OCI-LY1 (cell line): Measurements from ENCODE around the gene ARR3.
"Not testable (repeated sequence)": the region's sequence is repeated elsewhere in the genome, so short reads cannot be mapped to it uniquely, and the experiment has no call there.

Experiments
- H2AFZ ChIP-seq: fragments of 200-600 bp; sonication (generic), shearing (Covaris generic); 2 replicates; pipeline ENCODE4 v1.6.0; 2014; ENCODE audit warnings: antibody characterized with exemption, mild to moderate bottlenecking, low read length
- H3F3A ChIP-seq: fragments of 200-600 bp; sonication (generic), shearing (Covaris generic); 2 replicates; pipeline ENCODE4 v1.6.0; 2014; ENCODE audit warnings: mild to moderate bottlenecking, antibody characterized with exemption, low read length, moderate library complexity; ENCODE audit not compliant: insufficient read depth
- H3K27ac ChIP-seq: fragments of 200-600 bp; sonication (generic); 2 replicates; pipeline ENCODE4 v1.5.1; 2014; ENCODE audit warnings: low read length, mixed run types, mild to moderate bottlenecking, low read depth; ENCODE audit not compliant: poor library complexity, severe bottlenecking
- H3K27me3 ChIP-seq: fragments of 200-600 bp; sonication (generic); 2 replicates; pipeline ENCODE4 v1.6.0; 2014; ENCODE audit warnings: antibody characterized with exemption, mild to moderate bottlenecking, low read length, moderate library complexity; ENCODE audit not compliant: insufficient read depth
- H3K36me3 ChIP-seq: fragments of 200-600 bp; sonication (generic); 2 replicates; pipeline ENCODE4 v1.6.1; 2014; ENCODE audit warnings: mild to moderate bottlenecking, antibody characterized with exemption, low read length, moderate library complexity, mixed read lengths; ENCODE audit not compliant: insufficient read depth
- H3K4me1 ChIP-seq: fragments of 200-600 bp; sonication (generic); 2 replicates; pipeline ENCODE4 v1.5.1; 2014; ENCODE audit warnings: mild to moderate bottlenecking, low read length, moderate library complexity; ENCODE audit not compliant: insufficient read depth, severe bottlenecking
- H3K4me2 ChIP-seq: fragments of 200-600 bp; sonication (generic), shearing (Covaris generic); 2 replicates; pipeline ENCODE4 v1.6.1; 2014; ENCODE audit warnings: low read length
- H3K4me3 ChIP-seq: fragments of 200-600 bp; sonication (generic); 2 replicates; pipeline ENCODE4 v1.5.1; 2014; ENCODE audit warnings: low read length, low read depth, mild to moderate bottlenecking, mixed read lengths; ENCODE audit not compliant: poor library complexity, severe bottlenecking
- H3K79me2 ChIP-seq: fragments of 200-600 bp; shearing (Covaris generic); 2 replicates; pipeline ENCODE4 v1.6.1; 2016; ENCODE audit warnings: mixed run types, low read length, mixed read lengths; ENCODE audit not compliant: insufficient read depth
- H3K9ac ChIP-seq: fragments of 200-600 bp; sonication (generic), shearing (Covaris generic); 2 replicates; pipeline ENCODE4 v1.6.1; 2014; ENCODE audit warnings: mild to moderate bottlenecking, low read length, mixed read lengths
- H3K9me2 ChIP-seq: fragments of 200-600 bp; sonication (generic), shearing (Covaris generic); 2 replicates; pipeline ENCODE4 v1.6.1; 2014; ENCODE audit warnings: low read depth, mild to moderate bottlenecking, low read length, mixed read lengths
- H3K9me3 ChIP-seq: fragments of 200-600 bp; shearing (Covaris generic); 2 replicates; pipeline ENCODE4 v1.6.1; 2014; ENCODE audit warnings: low read length, mixed read lengths
- H4K20me1 ChIP-seq: fragments of 200-600 bp; sonication (generic), shearing (Covaris generic); 2 replicates; pipeline ENCODE4 v1.6.0; 2016; ENCODE audit warnings: mild to moderate bottlenecking, low read length; ENCODE audit not compliant: insufficient read depth
- EZH2 ChIP-seq: fragments of 200-600 bp; sonication (generic), shearing (Covaris generic); IDR thresholded peaks from 2 replicates; pipeline ENCODE4 v1.8.0; 2017; ENCODE audit warnings: borderline replicate concordance, mixed run types, mild to moderate bottlenecking, antibody characterized with exemption, low read length, moderate library complexity, mixed read lengths
- TF ChIP-seq, protein P1 (sequence below): fragments of 200-600 bp; sonication (generic), shearing (Covaris generic); IDR thresholded peaks from 2 replicates; pipeline ENCODE4 v1.5.1; 2017; ENCODE audit warnings: mild to moderate bottlenecking, antibody characterized with exemption, low read length, moderate library complexity, mixed read lengths

Gene ARR3

DNA sequence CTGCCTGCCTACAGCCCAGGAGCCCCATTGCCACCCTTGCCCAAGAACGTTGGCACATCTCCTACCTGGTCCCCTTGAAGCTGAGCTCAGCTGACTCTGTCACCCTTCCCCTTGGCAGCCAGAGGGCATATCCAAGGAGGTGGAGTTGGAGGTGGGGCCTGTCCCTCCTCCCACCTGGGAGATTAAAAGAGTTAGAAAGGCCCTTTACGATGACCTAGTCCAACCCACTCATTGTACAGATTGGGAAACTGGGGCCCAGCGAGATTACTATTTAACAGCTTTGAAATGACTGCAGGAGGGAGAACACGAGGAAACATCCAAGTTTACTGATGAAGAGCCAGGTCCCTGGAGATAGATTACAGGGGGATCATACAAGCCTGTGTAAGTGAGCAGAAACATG, 8.0 kb upstream of the ARR3 start, which contains the start of gene P2RY4:
Gene P2RY4 (minus strand): TSS at position 101 of the 400 bp plus-strand sequence. CDS start 580 bp downstream, outside the sequence.
- Histone ChIP-seq H3K9me3 (no peaks in the 10 kb centered on the region), H3K27ac (no peak within 1 kb of the TSS), H3K4me1 (no peaks in the 10 kb centered on the region), H3K9me2 (no peaks in the 10 kb centered on the region), H3F3A (no peaks in the 10 kb centered on the region), H3K4me2 (no peak within 1 kb of the TSS), H3K4me3 (no peak within 1 kb of the TSS), H2AFZ (no peak within 1 kb of the TSS), H4K20me1 (no peaks in the 10 kb centered on the region), H3K79me2 (no peaks in the 10 kb centered on the region), H3K36me3 (no peaks in the 10 kb centered on the region), H3K27me3 (no peaks in the 10 kb centered on the region), H3K9ac (no peak within 1 kb of the TSS)
- TF ChIP-seq EZH2 = no peak
- TF ChIP-seq, protein P1, sequence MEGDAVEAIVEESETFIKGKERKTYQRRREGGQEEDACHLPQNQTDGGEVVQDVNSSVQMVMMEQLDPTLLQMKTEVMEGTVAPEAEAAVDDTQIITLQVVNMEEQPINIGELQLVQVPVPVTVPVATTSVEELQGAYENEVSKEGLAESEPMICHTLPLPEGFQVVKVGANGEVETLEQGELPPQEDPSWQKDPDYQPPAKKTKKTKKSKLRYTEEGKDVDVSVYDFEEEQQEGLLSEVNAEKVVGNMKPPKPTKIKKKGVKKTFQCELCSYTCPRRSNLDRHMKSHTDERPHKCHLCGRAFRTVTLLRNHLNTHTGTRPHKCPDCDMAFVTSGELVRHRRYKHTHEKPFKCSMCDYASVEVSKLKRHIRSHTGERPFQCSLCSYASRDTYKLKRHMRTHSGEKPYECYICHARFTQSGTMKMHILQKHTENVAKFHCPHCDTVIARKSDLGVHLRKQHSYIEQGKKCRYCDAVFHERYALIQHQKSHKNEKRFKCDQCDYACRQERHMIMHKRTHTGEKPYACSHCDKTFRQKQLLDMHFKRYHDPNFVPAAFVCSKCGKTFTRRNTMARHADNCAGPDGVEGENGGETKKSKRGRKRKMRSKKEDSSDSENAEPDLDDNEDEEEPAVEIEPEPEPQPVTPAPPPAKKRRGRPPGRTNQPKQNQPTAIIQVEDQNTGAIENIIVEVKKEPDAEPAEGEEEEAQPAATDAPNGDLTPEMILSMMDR = no peak

DNA sequence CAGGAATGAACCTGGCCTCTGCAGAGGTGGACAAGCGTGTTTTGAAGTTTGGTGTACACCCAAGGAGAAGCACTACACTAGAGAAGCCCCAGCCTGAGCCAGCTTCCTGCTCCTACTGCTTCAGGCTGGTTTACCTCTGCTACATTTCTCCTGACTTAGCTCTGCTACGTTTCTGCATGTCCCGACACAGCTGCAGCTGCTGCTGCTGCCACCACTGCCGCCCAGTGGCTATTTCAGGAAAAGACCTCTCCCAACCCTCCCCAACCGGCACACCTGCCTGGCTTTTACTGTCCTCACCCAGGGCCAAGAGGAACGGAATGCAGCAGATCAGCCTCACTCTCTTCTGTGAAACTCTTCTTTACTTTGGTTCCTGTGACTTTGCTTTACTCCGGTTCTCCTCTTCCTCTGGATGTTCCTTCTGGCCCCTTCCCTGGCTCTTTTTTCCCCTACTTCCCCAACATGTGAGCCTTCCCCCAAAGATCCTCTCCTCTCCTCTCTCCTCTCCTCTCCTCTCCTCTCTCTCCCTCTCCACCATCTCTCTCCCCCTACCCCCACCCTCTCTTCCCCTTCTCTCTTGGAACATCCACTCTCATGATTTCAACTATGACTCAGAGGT, 5.1 kb upstream of the ARR3 start:
- no peaks in the 10 kb centered on the region for H3K79me2 ChIP-seq
- no peak overlapping the region for H3K4me2 ChIP-seq
- no peak overlapping the region for H2AFZ ChIP-seq
- H3K9me2 ChIP-seq = no peaks in the 10 kb centered on the region
- H3K4me3 ChIP-seq = no peak overlapping the region
- H3K27me3 ChIP-seq = no peaks in the 10 kb centered on the region
- TF ChIP-seq, protein P1 = peak; percentile 49
- TF ChIP-seq EZH2 = no peak
- H3K36me3 ChIP-seq = no peaks in the 10 kb centered on the region
- no peaks in the 10 kb centered on the region for H3F3A ChIP-seq
- H3K9me3 ChIP-seq = no peaks in the 10 kb centered on the region
- no peaks in the 10 kb centered on the region for H4K20me1 ChIP-seq
- no peaks in the 10 kb centered on the region for H3K4me1 ChIP-seq
- H3K27ac ChIP-seq = no peak overlapping the region
- no peak overlapping the region for H3K9ac ChIP-seq

DNA sequence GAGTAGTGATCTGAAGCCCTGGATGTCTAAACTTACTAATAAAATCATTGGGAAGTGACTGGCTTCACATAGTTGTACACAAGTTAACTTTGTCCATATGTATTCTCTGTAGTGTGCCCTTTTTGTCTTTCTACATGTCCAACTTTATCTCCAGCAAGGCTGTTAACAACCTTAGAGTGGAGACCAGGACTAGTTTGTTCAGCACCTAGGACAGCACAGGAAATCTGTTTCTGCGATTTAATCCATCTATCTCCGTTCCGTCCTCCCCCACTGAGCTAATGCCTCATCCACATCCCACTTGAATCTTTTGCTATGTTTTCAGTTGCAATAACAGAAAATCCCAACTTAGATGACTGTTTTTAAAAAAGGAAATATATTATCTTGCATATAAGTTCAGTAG, 3.4 kb upstream of the ARR3 start:
- Histone ChIP-seq H3K27me3 (no peaks in the 10 kb centered on the region), H3K9me3 (no peaks in the 10 kb centered on the region)
- TF ChIP-seq, protein P1 = no peak
- no peak for TF ChIP-seq EZH2

DNA sequence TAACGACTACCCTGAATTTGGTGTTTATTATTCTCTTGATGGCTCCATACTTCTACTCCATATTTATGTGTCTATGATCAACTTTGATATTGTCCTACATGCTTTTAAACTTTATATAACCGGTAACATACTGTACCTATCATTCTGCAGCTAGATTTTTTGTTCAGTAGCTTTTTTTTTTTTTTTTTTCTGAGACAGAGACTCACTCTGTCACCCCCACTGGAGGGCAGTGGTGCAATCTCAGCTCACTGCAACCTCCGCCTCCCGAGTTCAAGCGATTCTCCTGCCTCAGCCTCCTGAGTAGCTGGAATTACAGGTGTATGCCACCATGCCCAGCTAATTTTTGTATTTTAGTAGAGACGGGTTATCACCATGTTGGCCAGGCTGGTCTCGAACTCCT, 5.9 kb downstream of the ARR3 start:
- H3K27ac ChIP-seq, H3K4me2 ChIP-seq, H3K79me2 ChIP-seq, H4K20me1 ChIP-seq, H3K4me1 ChIP-seq, H3K36me3 ChIP-seq, H3K9me3 ChIP-seq, H3F3A ChIP-seq, H3K9me2 ChIP-seq, H2AFZ ChIP-seq, H3K9ac ChIP-seq, H3K27me3 ChIP-seq, H3K4me3 ChIP-seq: not testable (repeated sequence)

More for the DNA sequence above, 3.4 kb upstream of the ARR3 start:
- Histone ChIP-seq H3K4me3 (no peak overlapping the region), H3K9ac (no peak overlapping the region), H3K4me1 (no peaks in the 10 kb centered on the region), H3K4me2 (no peak overlapping the region), H3K79me2 (no peaks in the 10 kb centered on the region), H3F3A (no peaks in the 10 kb centered on the region), H4K20me1 (no peaks in the 10 kb centered on the region), H2AFZ (no peak overlapping the region), H3K9me2 (no peaks in the 10 kb centered on the region), H3K27ac (no peak overlapping the region), H3K36me3 (no peaks in the 10 kb centered on the region)
